T-cell (primary cell): ENCODE measurements around the gene FHIT. TPM values are rescaled to one million over a fixed set of nuclear protein-coding genes. Genes with fewer than 3 reads are reported as not detected.
A peak's percentile ranks its signal among the peaks of the same experiment; 100 is the strongest.

ENCODE experiments used
- ATAC-seq, 4 experiments: fragments of 200-7000 bp in 3 of 4; fragments of 150-1000 bp in 1 of 4; cut with Tn5 transposase; replicated peaks in 1 of 4; 1 replicate in 3 of 4; 2 replicates in 1 of 4; pipeline ENCODE4 v1.10.0; 2021; ENCODE audit warnings: moderate library complexity in 3 of 4, mild to moderate bottlenecking in 2 of 4, moderate number of reproducible peaks in 1 of 4
- CTCF ChIA-PET, 2 donors: fragments of 300-600 bp; sonication (Branson Sonifier 250); formaldehyde crosslinking; loops; one replicate each; lab custom pipeline; 2022; ENCODE audit warnings: antibody characterized with exemption in 2 of 2; lab: Charles Lee
- POLR2A ChIA-PET, 2 donors: fragments of 300-600 bp; sonication (Branson Sonifier 250); formaldehyde crosslinking; loops; one replicate each; lab custom pipeline; 2022; ENCODE audit warnings: antibody characterized with exemption in 2 of 2; lab: Charles Lee
- DNase-seq, 35 experiments: peaks; one replicate each; pipeline versions ENCODE4 v3.0.0 to v3.0.0-alpha.2; 2013 to 2023
- H3K27ac ChIP-seq: one replicate; pipeline ENCODE4 v1.5.1; 2013; ENCODE audit warnings: low read length
- H3K27me3 ChIP-seq, 2 experiments: replicated peaks in 1 of 2; 1 replicate in 1 of 2; 2 replicates in 1 of 2; pipeline versions ENCODE4 v1.6.1 to v1.7.0; 2013; ENCODE audit warnings: low read length in 1 of 2, mixed read lengths in 1 of 2; ENCODE audit not compliant: control insufficient read depth in 2 of 2, insufficient read depth in 2 of 2; ENCODE audit errors: extremely low read depth in 1 of 2
- H3K36me3 ChIP-seq, 2 donors: 1 replicate in 1 of 2; 2 replicates in 1 of 2; pipeline versions ENCODE4 v1.6.1 to v1.7.0; 2013; ENCODE audit warnings: low read length in 1 of 2; ENCODE audit not compliant: control insufficient read depth in 2 of 2, insufficient read depth in 1 of 2; ENCODE audit errors: extremely low read depth in 1 of 2
- H3K4me1 ChIP-seq, 2 experiments: 1 replicate in 1 of 2; 2 replicates in 1 of 2; pipeline versions ENCODE4 v1.6.1 to v1.7.0; 2013; ENCODE audit warnings: low read length in 2 of 2, mixed read lengths in 1 of 2; ENCODE audit not compliant: insufficient read depth in 2 of 2, control insufficient read depth in 1 of 2; ENCODE audit errors: extremely low read depth in 1 of 2
- H3K4me3 ChIP-seq, 2 donors: 1 replicate in 1 of 2; 2 replicates in 1 of 2; pipeline versions ENCODE4 v1.5.1 to v1.7.0; 2013; ENCODE audit warnings: mild to moderate bottlenecking in 2 of 2, low read length in 1 of 2, moderate library complexity in 1 of 2; ENCODE audit not compliant: control insufficient read depth in 1 of 2; ENCODE audit errors: extremely low read depth in 1 of 2
- H3K9me3 ChIP-seq: 2 replicates; pipeline ENCODE4 v1.7.0; 2013
- H3K27ac Mint-ChIP-seq, 2 donors: one replicate each; pipeline ENCODE4 v1.8.0; 2020 to 2021; ENCODE audit warnings: mild to moderate bottlenecking in 2 of 2, mixed read lengths in 2 of 2
- H3K27me3 Mint-ChIP-seq, 2 donors: one replicate each; pipeline ENCODE4 v1.8.0; 2021 to 2022; ENCODE audit warnings: mixed read lengths in 2 of 2
- H3K36me3 Mint-ChIP-seq: one replicate; pipeline ENCODE4 v1.8.0; 2021; ENCODE audit warnings: mixed read lengths
- H3K4me1 Mint-ChIP-seq, 3 donors: one replicate each; pipeline ENCODE4 v1.8.0; 2020 to 2022; ENCODE audit warnings: mixed read lengths in 3 of 3, mild to moderate bottlenecking in 1 of 3
- H3K4me3 Mint-ChIP-seq, 3 donors: one replicate each; pipeline ENCODE4 v1.8.0; 2020 to 2022; ENCODE audit warnings: mild to moderate bottlenecking in 3 of 3, mixed read lengths in 3 of 3, moderate library complexity in 3 of 3
- H3K9me3 Mint-ChIP-seq, 3 donors: one replicate each; pipeline ENCODE4 v1.8.0; 2020 to 2022; ENCODE audit warnings: mixed read lengths in 3 of 3
- WGBS: methylation state at CpG from one replicate; pipeline ENCODE4 v1.1.5; 2013; ENCODE audit warnings: missing lambda C conversion rate; ENCODE audit not compliant: insufficient coverage; 5-methylcytosine and 5-hydroxymethylcytosine counted together
- total RNA-seq, 35 experiments: library from RNA in 6 of 35; stranded (reverse) in 6 of 35; fragments of 120-200 nt in 1 of 35; gene quantifications; one replicate each; pipeline versions ENCODE4 v1.2.1 to v1.2.4 and lab custom pipeline; 2013 to 2026

Gene FHIT
- total RNA-seq, 5 donors from 2014 or later (not counting 1 experiment from before 2014, with no cell fraction given), result 33.1 to 197 (median 78.3) TPM

- no peak overlapping the region for H3K4me3 ChIP-seq
- ChIA-PET POLR2A (no interaction called here), CTCF (no interaction called here)
- H3K9me3 ChIP-seq, result no peaks in the 10 kb centered on the region
- no peak overlapping the region for H3K27ac ChIP-seq
- H3K27me3 Mint-ChIP-seq, result peaks cover 3 to 5% of the 10 kb centered on the region in 2 donors
- no peaks in the 10 kb centered on the region for H3K27me3 ChIP-seq
- DNase-seq, result no peak
- peaks cover 5 to 15% of the 10 kb centered on the region in 2 experiments for H3K4me1 ChIP-seq
- 93% methylated on average over 1 of the region's 3 CpGs for WGBS
- no peaks in the 10 kb centered on the region for H3K36me3 ChIP-seq
- peaks cover 19 to 23% (median 22%) of the 10 kb centered on the region in 3 donors for H3K4me1 Mint-ChIP-seq
- no peak for ATAC-seq
- no peak overlapping the region for H3K4me3 Mint-ChIP-seq
- no peaks in the 10 kb centered on the region for H3K36me3 Mint-ChIP-seq
- no peak overlapping the region for H3K27ac Mint-ChIP-seq
- no peaks in the 10 kb centered on the region for H3K9me3 Mint-ChIP-seq
Measured at GRCh38 chr3:61253756-61254155, 2.5 kb upstream of the FHIT start.

GRCh38 chr3:61252836-61253235, 1.6 kb upstream of the FHIT start:
- Mint-ChIP-seq H3K27me3 (peaks cover 3 to 5% of the 10 kb centered on the region in 2 donors), H3K4me1 (peaks cover 19 to 23% (median 22%) of the 10 kb centered on the region in 3 donors), H3K4me3 (peak overlapping the region in 2 of 3 donors; percentile 50 to 85), H3K36me3 (no peaks in the 10 kb centered on the region), H3K9me3 (no peaks in the 10 kb centered on the region), H3K27ac (no peak overlapping the region)
- Histone ChIP-seq H3K36me3 (no peaks in the 10 kb centered on the region), H3K4me3 (no peak overlapping the region), H3K9me3 (no peaks in the 10 kb centered on the region), H3K4me1 (peaks cover 5 to 15% of the 10 kb centered on the region in 2 experiments), H3K27ac (no peak overlapping the region), H3K27me3 (no peaks in the 10 kb centered on the region)
- WGBS, result no CpG with 5 or more reads among the region's 2 CpGs
- ChIA-PET POLR2A (no interaction called here), CTCF (no interaction called here)
- no peak for ATAC-seq
- DNase-seq, result no peak

GRCh38 chr3:61250784-61251173, 473 bp downstream of the FHIT start:
- H3K27ac Mint-ChIP-seq, result peak overlapping the region; percentile 82 to 87
- H3K4me3 Mint-ChIP-seq, result peak overlapping the region; percentile 85 to 90 (median 89)
- ChIA-PET POLR2A (no interaction called here), CTCF (no interaction called here)
- DNase-seq (peak in 13 of 35 experiments; percentile 0 to 37 (median 4)), ATAC-seq (no peak)
- H3K9me3 Mint-ChIP-seq, result no peaks in the 10 kb centered on the region
- H3K27me3 Mint-ChIP-seq, result peaks cover 3 to 5% of the 10 kb centered on the region in 2 donors
- peaks cover 2% of the 10 kb centered on the region for H3K36me3 Mint-ChIP-seq
- 22% methylated on average over 16 of the region's 21 CpGs for WGBS
- Histone ChIP-seq H3K4me1 (peaks cover 5 to 15% of the 10 kb centered on the region in 2 experiments), H3K27me3 (no peaks in the 10 kb centered on the region), H3K36me3 (no peaks in the 10 kb centered on the region), H3K9me3 (no peaks in the 10 kb centered on the region), H3K4me3 (peak overlapping the region; percentile 75 to 81), H3K27ac (peak overlapping the region; percentile 59)
- H3K4me1 Mint-ChIP-seq, result peaks cover 19 to 23% (median 22%) of the 10 kb centered on the region in 3 donors

- Histone ChIP-seq H3K9me3 (no peaks in the 10 kb centered on the region), H3K4me3 (no peak overlapping the region), H3K4me1 (peaks cover 5 to 15% of the 10 kb centered on the region in 2 experiments), H3K27me3 (no peaks in the 10 kb centered on the region), H3K36me3 (no peaks in the 10 kb centered on the region), H3K27ac (no peak overlapping the region)
- no CpG with 5 or more reads among the region's 2 CpGs for WGBS
- POLR2A ChIA-PET, result interaction anchor here in 1 of 2 donors (0.5 kb wide), 1 partner anchor 10 kb away, joined by 3 read pairs; no protein-coding TSS in a partner anchor
- Mint-ChIP-seq H3K4me3 (no peak overlapping the region), H3K27ac (no peak overlapping the region), H3K27me3 (peaks cover 3 to 5% of the 10 kb centered on the region in 2 donors), H3K36me3 (peaks cover 6% of the 10 kb centered on the region), H3K4me1 (peaks cover 19 to 23% (median 22%) of the 10 kb centered on the region in 3 donors), H3K9me3 (no peaks in the 10 kb centered on the region)
- DNase-seq, result no peak
- CTCF ChIA-PET, result no interaction called here
- no peak for ATAC-seq
Measured at GRCh38 chr3:61248496-61248895, 2.8 kb downstream of the FHIT start.

- DNase-seq (no peak), ATAC-seq (no peak)
- Histone ChIP-seq H3K27me3 (no peaks in the 10 kb centered on the region), H3K36me3 (no peaks in the 10 kb centered on the region), H3K4me3 (no peak overlapping the region), H3K4me1 (peaks cover 5 to 15% of the 10 kb centered on the region in 2 experiments), H3K9me3 (no peaks in the 10 kb centered on the region), H3K27ac (no peak overlapping the region)
- Mint-ChIP-seq H3K4me1 (peaks cover 19 to 21% (median 21%) of the 10 kb centered on the region in 3 donors), H3K4me3 (no peak overlapping the region), H3K27me3 (no peaks in the 10 kb centered on the region), H3K27ac (no peak overlapping the region), H3K36me3 (peaks cover 6% of the 10 kb centered on the region), H3K9me3 (no peaks in the 10 kb centered on the region)
- CTCF ChIA-PET, result no interaction called here
- POLR2A ChIA-PET, result interaction anchor here in 1 of 2 donors (0.6 kb wide), 1 partner anchor 28 kb away, joined by 5 read pairs; no protein-coding TSS in a partner anchor
- WGBS, result 70% methylated on average over 2 of the region's 4 CpGs
Measured at GRCh38 chr3:61247191-61247590, 4.1 kb downstream of the FHIT start.

GRCh38 chr3:61239871-61240270, 11.4 kb downstream of the FHIT start:
- no peak overlapping the region for H3K27ac Mint-ChIP-seq
- POLR2A ChIA-PET, result no interaction called here
- H3K27me3 ChIP-seq, result no peaks in the 10 kb centered on the region
- no peak overlapping the region for H3K4me3 Mint-ChIP-seq
- no peaks in the 10 kb centered on the region for H3K27me3 Mint-ChIP-seq
- H3K36me3 ChIP-seq, result no peaks in the 10 kb centered on the region
- no peak overlapping the region for H3K27ac ChIP-seq
- no peaks in the 10 kb centered on the region for H3K9me3 Mint-ChIP-seq
- no peaks in the 10 kb centered on the region for H3K4me1 Mint-ChIP-seq
- DNase-seq (no peak), ATAC-seq (no peak)
- H3K4me1 ChIP-seq, result no peaks in the 10 kb centered on the region
- no peak overlapping the region for H3K4me3 ChIP-seq
- H3K36me3 Mint-ChIP-seq, result peaks cover 3% of the 10 kb centered on the region
- CTCF ChIA-PET, result no interaction called here
- H3K9me3 ChIP-seq, result no peaks in the 10 kb centered on the region
